Ramos (cell line): Measurements from ENCODE around the gene ABI3BP.

Experiments
- in situ Hi-C: fragments of 300-500 bp; cut with MboI; formaldehyde crosslinking; loops from one replicate; pipeline ENCODE4 v1.14.3; 2022; ENCODE audit warnings: low sequenced_read_pairs; ENCODE audit not compliant: unreplicated experiment

The ABI3BP gene

DNA sequence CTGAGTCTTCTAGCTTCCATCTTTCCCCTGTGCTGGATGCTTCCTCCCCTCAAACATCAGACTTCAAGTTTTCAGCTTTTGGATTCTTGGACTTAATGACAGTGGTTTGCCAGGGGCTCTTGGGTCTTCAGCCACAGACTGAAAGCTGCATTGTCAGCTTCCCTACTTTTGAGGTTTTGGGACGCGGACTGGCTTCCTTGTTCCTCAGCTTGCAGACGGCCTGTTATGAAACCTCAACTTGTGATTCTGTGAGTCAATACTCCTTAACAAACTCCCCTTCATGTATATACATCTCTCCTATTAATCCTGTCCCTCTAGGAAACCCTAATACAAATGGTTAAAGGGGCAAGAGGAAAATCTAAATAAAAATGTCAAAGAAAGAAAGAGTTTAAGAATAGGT lies 100.1 kb downstream of the ABI3BP start:
- in situ Hi-C loops: no loop called here

- in situ Hi-C loops: no loop called here
Measured at GRCh38 chr3:100891827-100892226, 101.4 kb downstream of the ABI3BP start.

DNA sequence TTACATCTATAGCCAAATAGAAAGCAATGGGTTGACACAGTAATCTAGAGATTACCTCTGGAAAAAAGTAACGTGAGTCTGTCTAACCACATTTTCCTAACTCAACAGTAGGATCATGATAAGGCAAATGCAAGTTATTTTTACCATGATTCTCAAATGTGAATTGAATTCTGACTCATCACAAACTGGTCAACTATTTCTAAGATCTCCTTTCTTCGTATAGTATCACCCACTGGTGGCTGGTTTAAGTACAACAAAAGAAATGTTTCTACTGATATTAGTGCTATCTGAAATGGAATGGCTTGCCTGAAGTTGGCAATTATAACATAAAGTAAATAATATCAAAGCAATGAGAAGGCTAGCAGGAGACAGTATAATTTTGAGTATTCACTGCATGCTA lies 102.2 kb downstream of the ABI3BP start:
- in situ Hi-C loops: no loop called here

DNA sequence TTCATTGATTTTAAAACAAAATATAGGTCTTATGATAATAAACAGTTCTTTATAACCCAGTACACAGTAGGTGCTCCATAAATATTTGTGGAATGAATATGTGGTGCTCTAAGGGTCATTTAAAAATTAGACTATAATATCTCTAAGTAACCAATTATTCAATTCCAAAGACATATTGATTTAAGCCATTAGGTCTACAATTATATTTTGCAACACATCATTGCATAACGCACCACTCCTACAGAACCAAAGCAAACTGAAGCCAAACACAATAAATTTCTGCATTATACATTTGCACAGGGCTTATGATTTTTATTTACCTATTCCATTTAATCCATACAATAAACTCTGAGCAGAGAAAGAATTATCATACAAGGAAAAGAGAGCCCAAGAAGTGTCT lies 104.3 kb downstream of the ABI3BP start:
- in situ Hi-C loops: no loop called here

- in situ Hi-C loops: no loop called here
Measured at GRCh38 chr3:100882571-100882984, 110.6 kb downstream of the ABI3BP start.

DNA sequence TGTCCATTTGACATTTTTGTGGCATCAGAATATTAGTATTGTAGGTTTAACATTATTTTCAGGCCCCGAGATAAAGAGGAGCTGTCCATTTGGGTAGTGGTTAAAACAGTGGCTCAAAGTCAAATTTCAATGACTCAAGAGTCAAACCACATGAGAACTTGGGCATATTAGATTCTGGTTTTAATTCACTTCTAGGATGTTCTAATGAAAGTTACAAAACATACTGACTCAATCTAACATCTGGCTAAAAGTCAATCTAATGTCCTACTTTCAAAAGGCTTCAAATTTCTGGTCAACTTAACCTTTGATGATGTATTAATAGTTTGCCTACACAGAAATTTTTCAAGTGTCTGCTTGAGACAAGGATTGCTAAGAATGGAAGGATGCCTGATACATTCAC lies 112.4 kb downstream of the ABI3BP start:
- in situ Hi-C loops: no loop called here

DNA sequence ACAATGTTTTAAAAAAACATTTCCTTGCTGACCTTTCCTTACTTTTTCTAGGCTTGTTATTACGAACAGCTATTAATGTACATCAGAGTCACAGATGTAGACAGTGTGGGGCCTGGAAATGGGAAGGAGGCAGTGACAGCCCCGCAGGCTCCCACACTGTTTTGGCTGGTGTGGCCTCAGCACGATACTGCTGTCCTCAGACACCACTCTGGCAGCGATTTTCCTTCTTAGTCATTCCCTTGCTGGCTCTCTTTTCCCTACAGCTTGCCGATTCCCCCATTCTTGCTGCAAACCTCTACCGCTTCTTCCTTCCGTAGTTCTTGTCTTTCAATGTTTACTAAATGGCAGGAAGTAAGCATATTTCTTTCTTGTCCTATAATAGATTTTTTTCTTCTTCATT lies 113.1 kb downstream of the ABI3BP start:
- in situ Hi-C loops: no loop called here

- in situ Hi-C loops: no loop called here
Measured at GRCh38 chr3:100879195-100879810, 113.9 kb downstream of the ABI3BP start.

DNA sequence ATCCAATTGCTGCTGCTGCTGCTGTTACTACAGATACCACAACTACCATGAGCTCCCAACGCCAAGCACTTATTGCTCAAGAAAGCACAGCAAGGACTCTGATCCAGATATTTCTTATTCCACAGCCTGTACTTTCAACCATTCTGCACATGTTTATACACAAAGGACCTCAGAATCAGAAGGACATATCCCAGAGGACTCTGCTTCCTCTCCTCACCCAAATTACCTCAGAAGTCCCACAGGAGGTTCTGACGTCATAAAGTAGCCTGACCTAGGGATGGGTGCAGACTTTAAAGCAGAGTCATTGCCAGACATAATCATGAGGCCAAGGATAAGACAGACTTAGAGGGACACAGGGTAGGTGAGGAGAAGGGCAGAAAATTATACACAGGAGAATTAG lies 115.9 kb downstream of the ABI3BP start:
- in situ Hi-C loops: no loop called here

- in situ Hi-C loops: no loop called here
Measured at GRCh38 chr3:100875239-100875638, 118.0 kb downstream of the ABI3BP start.

- in situ Hi-C loops: no loop called here
Measured at GRCh38 chr3:100873611-100874010, 119.6 kb downstream of the ABI3BP start.

GRCh38 chr3:100871306-100871705 lies 121.9 kb downstream of the ABI3BP start:
- in situ Hi-C loops: no loop called here

- in situ Hi-C loops: no loop called here
Measured at GRCh38 chr3:100869787-100870186, 123.4 kb downstream of the ABI3BP start.

DNA sequence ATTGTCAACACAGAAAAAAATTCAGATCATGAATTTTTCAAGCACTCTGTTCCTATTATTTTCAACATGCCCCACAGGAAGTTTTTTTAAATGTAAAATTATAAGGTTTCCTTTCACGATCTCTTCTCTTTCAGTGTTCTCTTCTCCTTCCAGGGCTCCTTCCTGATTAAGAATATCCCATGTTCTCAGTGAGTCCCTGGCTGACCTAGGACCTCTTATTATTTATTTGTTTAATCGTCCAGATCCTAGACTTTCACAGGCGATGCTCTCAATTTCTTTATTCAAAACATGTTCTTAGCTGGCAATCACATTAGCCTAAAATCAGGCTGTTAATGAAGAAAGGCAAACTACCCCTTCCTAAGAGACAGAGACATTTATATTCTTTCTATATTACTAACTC lies 124.3 kb downstream of the ABI3BP start:
- in situ Hi-C loops: no loop called here

DNA sequence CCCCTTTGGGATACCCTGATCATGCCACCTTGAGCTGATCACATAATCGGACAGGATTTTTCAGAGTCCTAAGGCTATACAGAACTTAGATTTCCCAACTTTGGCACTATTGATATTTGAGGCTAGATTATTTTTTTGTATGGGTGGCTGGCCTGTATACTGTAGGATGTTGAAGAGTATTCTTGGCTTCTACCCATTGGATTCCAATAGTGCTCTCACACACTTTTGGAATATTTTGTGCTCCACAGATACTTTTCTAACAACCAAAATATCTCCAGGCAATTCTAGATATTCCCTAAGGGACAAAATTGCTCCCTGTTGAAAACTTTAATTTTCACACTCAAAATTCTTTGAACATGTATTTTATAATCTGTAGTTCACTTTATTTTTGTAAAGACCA lies 125.1 kb downstream of the ABI3BP start:
- in situ Hi-C loops: no loop called here

DNA sequence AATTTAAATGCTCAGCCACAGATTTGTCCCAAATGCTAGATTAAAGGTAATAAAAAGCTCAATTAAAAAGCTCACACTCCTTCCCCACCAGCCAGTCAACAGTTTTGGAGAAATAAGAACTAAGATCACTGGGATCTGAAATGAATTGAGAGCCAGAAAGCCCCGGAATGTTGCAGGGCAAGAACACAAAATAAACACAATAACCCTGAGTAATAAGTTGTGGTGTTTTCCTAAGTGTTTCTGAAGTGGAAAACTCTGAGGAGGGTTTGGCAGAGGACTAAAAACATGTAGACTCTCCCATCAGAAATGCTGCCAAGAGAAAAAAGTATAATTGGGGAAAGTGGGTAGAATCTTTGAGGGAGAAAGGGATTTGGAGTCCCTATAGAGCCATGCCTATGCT lies 127.8 kb downstream of the ABI3BP start:
- in situ Hi-C loops: no loop called here

GRCh38 chr3:100864471-100865250 lies 128.6 kb downstream of the ABI3BP start:
- in situ Hi-C loops: no loop called here

- in situ Hi-C loops: no loop called here
Measured at GRCh38 chr3:100857863-100858262, 135.4 kb downstream of the ABI3BP start.

- in situ Hi-C loops: no loop called here
Measured at GRCh38 chr3:100856821-100857220, 136.4 kb downstream of the ABI3BP start.

- in situ Hi-C loops: no loop called here
Measured at GRCh38 chr3:100852840-100853239, 140.4 kb downstream of the ABI3BP start.

DNA sequence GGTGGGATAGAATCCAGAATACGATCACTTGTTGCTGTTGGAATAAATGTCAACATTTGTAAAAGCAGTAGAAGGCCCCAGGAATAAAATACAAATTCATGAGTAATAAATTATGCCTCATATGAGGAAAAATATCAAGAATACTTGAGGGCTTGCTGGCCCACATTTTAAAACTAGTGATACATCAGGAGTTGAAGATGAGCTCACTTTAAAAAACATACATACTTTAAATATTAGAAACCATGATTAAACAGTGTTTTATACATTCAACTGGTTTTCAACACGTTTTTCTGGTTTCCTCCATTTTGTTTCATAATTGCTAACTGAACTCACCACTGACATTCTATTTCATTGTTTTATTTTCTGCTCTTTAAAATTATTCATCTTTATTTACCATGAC lies 142.5 kb downstream of the ABI3BP start:
- in situ Hi-C loops: no loop called here

DNA sequence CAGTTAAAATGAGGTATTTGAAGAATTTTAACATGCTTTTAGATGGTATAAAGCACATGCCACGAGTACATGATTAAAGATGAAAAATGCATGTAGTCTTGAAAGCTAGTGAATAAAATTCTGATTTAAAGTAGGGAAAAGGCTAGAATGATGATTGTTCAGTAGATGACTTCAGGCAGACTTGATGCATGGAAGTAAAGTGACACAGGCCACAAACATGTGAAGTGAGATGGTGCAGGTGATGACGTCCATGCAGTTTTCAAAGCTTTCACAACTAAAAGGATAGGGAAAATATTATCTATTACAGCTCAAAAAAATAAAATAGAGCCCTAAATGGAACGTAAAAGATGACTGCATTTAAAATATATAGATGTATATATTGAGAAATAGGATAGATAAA lies 143.1 kb downstream of the ABI3BP start:
- in situ Hi-C loops: no loop called here
